HCT116 (cell line): ENCODE results near the gene NCOR1. TPM values are rescaled to one million over a fixed set of nuclear protein-coding genes. Genes with fewer than 3 reads are reported as not detected.
"Not testable (repeated sequence)": the region's sequence is repeated elsewhere in the genome, so short reads cannot be mapped to it uniquely, and the experiment has no call there.

Source experiments
- ATAC-seq: fragments of 200-7000 bp; cut with Tn5 transposase; 2 replicates; pipeline ENCODE4 v1.9.1; 2020; ENCODE audit warnings: mild to moderate bottlenecking, moderate library complexity
- BruUV-seq: library from RNA; stranded (reverse); fragments of 400-500 nt; replicated peaks from 2 replicates; lab custom pipeline; 2021; lab: Mats Ljungman, UMichigan
- CTCF ChIA-PET: fragments of 300-600 bp; sonication (Branson Sonifier 250); formaldehyde crosslinking; loops from one replicate; lab custom pipeline; 2021; ENCODE audit warnings: antibody characterized with exemption; lab: Charles Lee
- POLR2A ChIA-PET: fragments of 300-600, 350-600 bp; sonication (Branson Sonifier 250); formaldehyde crosslinking; loops from one replicate; lab custom pipeline; 2021; ENCODE audit warnings: antibody characterized with exemption; lab: Charles Lee
- RAD21 ChIA-PET, 2 experiments: fragments of 300-600 bp; sonication (Branson Sonifier 250); formaldehyde crosslinking; loops; one replicate each; lab custom pipeline; 2023; ENCODE audit warnings: low total read pairs in 2 of 2; ENCODE audit not compliant: uncharacterized antibody in 2 of 2, unreplicated experiment in 2 of 2, low non-redundant PET in 1 of 2; lab: Charles Lee
- DNase-seq: peaks from one replicate; pipeline ENCODE4 v3.0.0-alpha.2; 2010; ENCODE audit warnings: low read depth, low spot score
- H2AFZ ChIP-seq: fragments of 200-600 bp; shearing (Covaris generic), sonication (generic); 2 replicates; pipeline ENCODE4 v1.6.1; 2017; ENCODE audit warnings: low read depth, mixed run types, mixed read lengths, antibody characterized with exemption, low read length; ENCODE audit not compliant: poor library complexity, severe bottlenecking
- H3K27ac ChIP-seq: 2 replicates; pipeline ENCODE4 v1.5.1; 2012; ENCODE audit warnings: low read depth, low read length
- H3K27me3 ChIP-seq: fragments of 200-600 bp; sonication (generic); 2 replicates; pipeline ENCODE4 v1.6.1; 2016; ENCODE audit warnings: mixed run types, low read length, mixed read lengths; ENCODE audit not compliant: insufficient read depth
- H3K36me3 ChIP-seq, 2 experiments: fragments of 200-500 bp in 1 of 2; fragments of 200-600 bp in 1 of 2; sonication (Bioruptor generic) in 1 of 2; sonication (generic) in 1 of 2; 2 replicates each; pipeline versions ENCODE4 v1.5.1 to v1.6.1; 2014 to 2016; ENCODE audit warnings: low read length in 2 of 2, inconsistent platforms in 1 of 2, mixed read lengths in 1 of 2, mixed run types in 1 of 2; ENCODE audit not compliant: insufficient read depth in 2 of 2, control insufficient read depth in 1 of 2
- H3K4me1 ChIP-seq, 2 experiments: fragments of 200-600 bp in 1 of 2; sonication (generic) in 1 of 2; 2 replicates each; pipeline versions ENCODE4 v1.5.1 to v1.6.1; 2012 to 2017; ENCODE audit warnings: low read length in 2 of 2, inconsistent platforms in 1 of 2, mild to moderate bottlenecking in 1 of 2, mixed read lengths in 1 of 2, mixed run types in 1 of 2, moderate library complexity in 1 of 2; ENCODE audit not compliant: insufficient read depth in 2 of 2, control insufficient read depth in 1 of 2
- H3K4me2 ChIP-seq: fragments of 200-600 bp; sonication (generic); 2 replicates; pipeline ENCODE4 v1.6.1; 2017; ENCODE audit warnings: mixed run types, low read length, mixed read lengths
- H3K4me3 ChIP-seq, 2 experiments: fragments of 200-600 bp in 1 of 2; sonication (generic) in 1 of 2; replicated peaks in 1 of 2; 2 replicates each; pipeline ENCODE4 v1.5.1; 2011 to 2016; ENCODE audit warnings: low read length in 2 of 2, control low read depth in 1 of 2, low read depth in 1 of 2, mild to moderate bottlenecking in 1 of 2, mixed read lengths in 1 of 2, mixed run types in 1 of 2
- H3K79me2 ChIP-seq: fragments of 200-600 bp; sonication (generic); 2 replicates; pipeline ENCODE4 v1.6.1; 2017; ENCODE audit warnings: mild to moderate bottlenecking, mixed run types, low read length, moderate library complexity, mixed read lengths; ENCODE audit not compliant: insufficient read depth
- H3K9ac ChIP-seq: fragments of 200-600 bp; sonication (generic); 2 replicates; pipeline ENCODE4 v1.6.1; 2016; ENCODE audit warnings: low read length, mixed read lengths
- H3K9me2 ChIP-seq: fragments of 200-600 bp; sonication (generic), shearing (Covaris generic); 2 replicates; pipeline ENCODE4 v1.6.1; 2017; ENCODE audit warnings: mixed run types, mild to moderate bottlenecking, moderate library complexity; ENCODE audit not compliant: insufficient read depth
- H3K9me3 ChIP-seq, 2 experiments: fragments of 200-500 bp in 1 of 2; fragments of 200-600 bp in 1 of 2; sonication (Bioruptor generic) in 1 of 2; sonication (generic) in 1 of 2; 2 replicates each; pipeline ENCODE4 v1.6.1; 2014 to 2017; ENCODE audit warnings: low read length in 2 of 2, mixed read lengths in 2 of 2, inconsistent platforms in 1 of 2, low read depth in 1 of 2, mild to moderate bottlenecking in 1 of 2, mixed run types in 1 of 2, moderate library complexity in 1 of 2; ENCODE audit not compliant: control insufficient read depth in 1 of 2, insufficient read depth in 1 of 2
- H4K20me1 ChIP-seq: fragments of 200-600 bp; sonication (generic), shearing (Covaris generic); 2 replicates; pipeline ENCODE4 v1.6.1; 2017; ENCODE audit warnings: mixed run types, mild to moderate bottlenecking, moderate library complexity; ENCODE audit not compliant: insufficient read depth
- ATF3 ChIP-seq: IDR thresholded peaks from 2 replicates; pipeline ENCODE4 v1.6.1; 2012
- CTCF ChIP-seq, 3 experiments: fragments of 200-600 bp in 1 of 3; sonication (generic) in 1 of 3; IDR thresholded peaks in 2 of 3; conservative IDR thresholded peaks in 1 of 3; 2 replicates each; pipeline ENCODE4 v1.5.1; 2012 to 2017; ENCODE audit warnings: low read depth in 2 of 3, low read length in 2 of 3, antibody characterized with exemption in 1 of 3, borderline replicate concordance in 1 of 3, control low read depth in 1 of 3, mild to moderate bottlenecking in 1 of 3, mixed read lengths in 1 of 3, mixed run types in 1 of 3, moderate library complexity in 1 of 3; ENCODE audit not compliant: insufficient read depth in 1 of 3
- FOSL1 ChIP-seq: IDR thresholded peaks from 2 replicates; pipeline ENCODE4 v1.6.1; 2012; ENCODE audit warnings: low read depth
- JUND ChIP-seq: IDR thresholded peaks from 2 replicates; pipeline ENCODE4 v1.6.1; 2012
- POLR2AphosphoS5 ChIP-seq: IDR thresholded peaks from 2 replicates; pipeline ENCODE4 v1.6.1; 2011; ENCODE audit warnings: mild to moderate bottlenecking, low read depth, low read length, moderate library complexity
- TCF7L2 ChIP-seq: IDR thresholded peaks from 2 replicates; pipeline ENCODE4 v1.7.0; 2011; ENCODE audit warnings: borderline replicate concordance, inconsistent platforms; ENCODE audit not compliant: insufficient read depth, insufficient read length; ENCODE audit errors: extremely low read depth
- intact Hi-C: fragments of 100-400 bp; cut with micrococcal nuclease; formaldehyde crosslinking; loops from 2 replicates; pipeline ENCODE4 v1.10.0; 2022
- total RNA-seq: library from RNA; stranded (reverse); gene quantifications from one replicate; pipeline ENCODE4 v1.2.1, GENCODE V29; 2021; ENCODE audit not compliant: unreplicated experiment
- TF ChIP-seq, protein P1 (sequence below): IDR thresholded peaks from 2 replicates; pipeline ENCODE4 v1.6.1; 2012

Gene NCOR1
- total RNA-seq, 1 experiment from 2014 or later, result 43.7 TPM

- TF ChIP-seq ATF3 (no peak), CTCF (IDR thresholded peaks at IDR 0.05 in 2 of 3, conservative IDR thresholded peaks at IDR 0.05 in 1 of 3; ENCODE audit: borderline replicate concordance in 1 of 3, insufficient read depth in 1 of 3, low read depth in 2 of 3, low read length in 2 of 3) (no peak), TCF7L2 (no peak), FOSL1 (no peak)
These were observed 94.4 kb downstream of the NCOR1 start (continued) for GRCh38 chr17:16120937-16121336.

- ChIA-PET CTCF (no interaction called here), RAD21 (no interaction called here), POLR2A (no interaction called here)
- Histone ChIP-seq H3K36me3 (peaks cover 24 to 31% of the 10 kb centered on the region in 2 experiments; a peak in 3 of 4 replicates), H3K27me3 (no peaks in the 10 kb centered on the region), H3K9ac (no peak overlapping the region), H3K4me1 (no peaks in the 10 kb centered on the region), H3K27ac (no peak overlapping the region), H3K4me2 (no peak overlapping the region), H4K20me1 (no peaks in the 10 kb centered on the region), H3K79me2 (peaks cover 7% of the 10 kb centered on the region; the same call in 1 of the 2 replicates), H2AFZ (no peak overlapping the region), H3K9me2 (no peaks in the 10 kb centered on the region), H3K4me3 (no peak overlapping the region), H3K9me3 (no peaks in the 10 kb centered on the region)
- TF ChIP-seq POLR2AphosphoS5 (no peak), JUND (no peak)
- TF ChIP-seq, protein P1, sequence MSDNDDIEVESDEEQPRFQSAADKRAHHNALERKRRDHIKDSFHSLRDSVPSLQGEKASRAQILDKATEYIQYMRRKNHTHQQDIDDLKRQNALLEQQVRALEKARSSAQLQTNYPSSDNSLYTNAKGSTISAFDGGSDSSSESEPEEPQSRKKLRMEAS, result no peak
- no TSS peak for BruUV-seq
- ATAC-seq (no peak), DNase-seq (no peak)
- intact Hi-C loops, result no loop called here
These were observed 98.2 kb downstream of the NCOR1 start for GRCh38 chr17:16117149-16117548.

DNA sequence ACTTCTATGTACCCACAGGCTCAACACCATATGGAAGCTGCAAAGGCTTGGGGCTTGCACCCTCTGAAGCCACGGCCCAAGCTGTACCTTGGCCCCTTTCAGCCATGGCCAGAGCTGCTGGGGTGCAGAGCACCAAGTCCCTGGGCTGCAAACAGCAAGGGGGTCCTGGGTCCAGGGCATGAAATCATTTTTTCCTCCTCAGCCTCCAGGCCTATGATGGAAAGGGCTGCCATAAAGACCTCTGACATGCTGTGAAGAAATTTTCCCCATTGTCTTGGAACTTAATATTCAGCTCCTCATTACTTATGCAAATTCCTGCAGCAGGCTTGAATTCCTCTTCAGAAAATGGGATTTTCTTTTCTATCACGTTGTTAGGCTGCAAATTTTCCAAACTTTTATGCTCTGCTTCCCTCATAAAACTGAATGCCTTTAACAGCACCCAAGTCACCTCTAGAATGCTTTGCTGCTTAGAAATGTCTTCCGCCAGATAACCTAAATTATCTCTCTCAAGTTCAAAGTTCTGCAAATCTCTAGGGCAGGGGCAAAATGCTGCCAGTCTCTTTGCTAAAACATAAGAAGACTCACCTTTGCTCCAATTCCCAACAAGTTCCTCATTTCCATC, 100.1 kb downstream of the NCOR1 start:
- DNase-seq, H3K4me2 ChIP-seq, CTCF ChIA-PET, ATAC-seq, H3K9me3 ChIP-seq, BruUV-seq, H4K20me1 ChIP-seq, H3K9ac ChIP-seq, H3K4me1 ChIP-seq, H3K9me2 ChIP-seq, RAD21 ChIA-PET, H3K27me3 ChIP-seq, intact Hi-C loops, H2AFZ ChIP-seq, H3K4me3 ChIP-seq, POLR2A ChIA-PET, H3K79me2 ChIP-seq, H3K27ac ChIP-seq: not testable (repeated sequence)
- H3K36me3 ChIP-seq, result peaks cover 20 to 30% of the 10 kb centered on the region in 2 experiments; a peak in 3 of 4 replicates
